Prostate gland (tissue), 2 donors: Measurements from ENCODE around the gene BMP7.

Source experiments
- CTCF ChIP-seq, 4 experiments: fragments of 200-600 bp in 2 of 4; fragments of 450-650 bp in 2 of 4; sonication (generic) in 2 of 4; IDR thresholded peaks; 1 replicate in 3 of 4; 2 replicates in 1 of 4; pipeline ENCODE4 v1.5.1; 2016 to 2019; ENCODE audit warnings: antibody characterized with exemption in 4 of 4, mild to moderate bottlenecking in 2 of 4, moderate library complexity in 2 of 4
- POLR2AphosphoS5 ChIP-seq: sonication (generic); formaldehyde crosslinking; IDR thresholded peaks from one replicate; pipeline ENCODE4 v1.6.1; 2017; ENCODE audit warnings: antibody characterized with exemption

- TF ChIP-seq CTCF (IDR thresholded peaks at IDR 0.05) = no peak
- TF ChIP-seq POLR2AphosphoS5 = no peak
These were observed 78.4 kb downstream of the BMP7 start for GRCh38 chr20:57188056-57188455.
